ENCODE measurements around the gene ZDHHC8. TPM values are rescaled to one million over a fixed set of nuclear protein-coding genes. Genes with fewer than 3 reads are reported as not detected.

The ZDHHC8 gene
- total RNA-seq, 1 donor from 2014 or later: 22.6 TPM

DNA sequence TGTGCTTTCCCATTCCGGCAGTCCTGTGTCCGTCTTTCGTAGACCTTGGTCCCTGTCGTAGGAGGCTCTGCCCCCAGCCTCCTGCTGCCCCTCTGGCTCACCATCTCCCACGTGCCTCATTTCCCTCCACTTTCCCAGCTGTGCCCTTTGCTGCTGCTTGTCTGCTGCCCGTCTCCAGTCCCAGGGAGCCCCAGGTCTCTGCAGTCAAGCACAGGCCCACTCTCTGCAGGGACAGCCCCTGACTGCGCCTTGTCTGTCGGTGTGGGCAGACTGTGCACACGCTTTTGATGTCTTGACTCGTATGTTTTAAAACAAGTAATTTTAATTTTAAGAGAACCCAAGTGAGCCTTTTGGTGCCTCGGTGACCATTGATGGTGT is 39.1 kb upstream of the ZDHHC8 start:
- Histone ChIP-seq H3K4me3 (no peak overlapping the region), H3K27ac (no peak overlapping the region), H3K9me3 (no peaks in the 10 kb centered on the region), H3K36me3 (peaks cover 0 to 99% of the 10 kb centered on the region in 2 donors), H3K27me3 (no peaks in the 10 kb centered on the region), H3K4me1 (no peaks in the 10 kb centered on the region)
- TF ChIP-seq POLR2A (IDR thresholded peaks at IDR 0.05): no peak
- TF ChIP-seq POLR2AphosphoS5 (IDR thresholded peaks at IDR 0.05; ENCODE audit: insufficient read depth in 1 of 2, low read depth in 1 of 2): no peak
- TF ChIP-seq, protein P1, sequence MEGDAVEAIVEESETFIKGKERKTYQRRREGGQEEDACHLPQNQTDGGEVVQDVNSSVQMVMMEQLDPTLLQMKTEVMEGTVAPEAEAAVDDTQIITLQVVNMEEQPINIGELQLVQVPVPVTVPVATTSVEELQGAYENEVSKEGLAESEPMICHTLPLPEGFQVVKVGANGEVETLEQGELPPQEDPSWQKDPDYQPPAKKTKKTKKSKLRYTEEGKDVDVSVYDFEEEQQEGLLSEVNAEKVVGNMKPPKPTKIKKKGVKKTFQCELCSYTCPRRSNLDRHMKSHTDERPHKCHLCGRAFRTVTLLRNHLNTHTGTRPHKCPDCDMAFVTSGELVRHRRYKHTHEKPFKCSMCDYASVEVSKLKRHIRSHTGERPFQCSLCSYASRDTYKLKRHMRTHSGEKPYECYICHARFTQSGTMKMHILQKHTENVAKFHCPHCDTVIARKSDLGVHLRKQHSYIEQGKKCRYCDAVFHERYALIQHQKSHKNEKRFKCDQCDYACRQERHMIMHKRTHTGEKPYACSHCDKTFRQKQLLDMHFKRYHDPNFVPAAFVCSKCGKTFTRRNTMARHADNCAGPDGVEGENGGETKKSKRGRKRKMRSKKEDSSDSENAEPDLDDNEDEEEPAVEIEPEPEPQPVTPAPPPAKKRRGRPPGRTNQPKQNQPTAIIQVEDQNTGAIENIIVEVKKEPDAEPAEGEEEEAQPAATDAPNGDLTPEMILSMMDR (IDR thresholded peaks at IDR 0.05): no peak
- intact Hi-C loops (cut with DNase I): no loop called here
- no peak for DNase-seq (ENCODE audit: extremely low spot score in 2 of 2)

DNA sequence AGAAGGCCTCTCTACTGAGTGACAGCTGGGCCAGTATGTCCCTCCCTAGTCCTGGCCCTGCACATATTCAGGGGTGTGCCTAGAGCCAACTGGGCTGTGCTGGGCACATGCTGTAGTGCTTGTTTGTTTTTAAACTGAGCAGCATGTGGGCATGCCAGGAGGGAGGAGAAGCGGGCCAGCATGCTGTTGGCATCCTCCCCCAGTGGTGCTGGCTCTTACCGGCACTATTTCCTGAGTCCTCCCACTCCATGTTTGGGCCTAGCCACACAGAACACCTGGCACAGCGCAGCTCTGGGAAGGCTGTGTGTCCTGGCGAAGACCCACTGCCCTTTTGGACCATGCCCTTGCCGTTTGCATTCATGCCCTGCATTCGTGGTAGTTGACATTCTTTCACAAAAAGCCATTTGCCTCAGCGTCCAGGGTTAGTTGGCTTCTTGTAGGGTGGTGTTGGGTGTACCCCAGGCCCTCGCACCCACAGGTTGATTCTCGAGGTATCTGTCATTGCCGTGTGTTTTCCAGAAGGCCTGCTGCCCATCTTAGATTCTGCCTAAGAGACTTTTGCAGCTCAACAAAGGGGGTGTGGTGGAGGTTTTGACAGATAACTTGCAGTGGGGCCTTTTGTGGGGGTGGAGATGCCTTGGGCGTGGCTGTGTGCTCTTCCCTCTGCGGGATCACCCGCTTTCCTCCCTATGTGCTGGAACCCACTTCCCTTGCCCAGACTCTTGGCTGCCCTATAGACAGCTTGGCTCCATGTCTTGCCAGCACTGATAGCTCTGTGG is 38.0 kb upstream of the ZDHHC8 start:
- DNase-seq (ENCODE audit: extremely low spot score in 2 of 2): no peak
- intact Hi-C loops (cut with DNase I): no loop called here
- Histone ChIP-seq H3K27ac (no peak overlapping the region), H3K36me3 (peaks cover 0 to 94% of the 10 kb centered on the region in 2 donors), H3K4me1 (no peaks in the 10 kb centered on the region), H3K9me3 (no peaks in the 10 kb centered on the region), H3K4me3 (no peak overlapping the region), H3K27me3 (no peaks in the 10 kb centered on the region)
- TF ChIP-seq, protein P1 (IDR thresholded peaks at IDR 0.05): no peak
- TF ChIP-seq POLR2A (IDR thresholded peaks at IDR 0.05) (no peak), POLR2AphosphoS5 (IDR thresholded peaks at IDR 0.05; ENCODE audit: insufficient read depth in 1 of 2, low read depth in 1 of 2) (no peak)

DNA sequence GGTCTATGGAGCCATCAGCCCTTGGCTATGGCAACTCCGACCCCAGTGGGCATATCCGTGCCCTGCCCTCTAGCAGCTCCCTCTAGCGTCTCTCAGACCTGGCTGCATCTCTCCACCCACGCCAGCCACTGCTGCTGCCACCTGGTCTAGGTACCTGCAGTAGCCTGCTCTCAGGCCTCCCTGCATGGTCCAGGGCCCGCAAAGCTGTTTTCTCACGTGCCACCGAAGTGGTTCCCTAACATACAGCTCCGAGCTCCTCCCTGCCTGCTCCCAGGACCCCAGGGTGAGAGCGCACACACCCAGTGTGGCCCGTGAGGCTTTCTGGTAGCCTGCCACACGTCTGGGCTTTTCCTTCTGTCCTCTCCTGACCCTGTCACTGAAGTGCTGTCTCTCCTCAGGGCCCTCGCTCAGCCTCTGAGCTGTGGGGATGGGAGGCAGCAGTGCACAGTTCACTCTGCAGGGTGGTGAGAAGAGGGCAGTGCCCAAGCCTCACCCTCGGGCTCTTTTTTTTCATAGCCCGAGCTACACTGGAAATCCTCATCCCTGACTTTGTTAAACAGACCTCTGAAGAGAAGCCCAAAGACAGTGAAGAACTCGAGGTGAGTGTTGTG is 37.3 kb upstream of the ZDHHC8 start:
- Histone ChIP-seq H3K4me3 (no peak overlapping the region), H3K4me1 (no peaks in the 10 kb centered on the region), H3K27me3 (no peaks in the 10 kb centered on the region), H3K9me3 (no peaks in the 10 kb centered on the region), H3K27ac (no peak overlapping the region), H3K36me3 (peaks cover 0 to 93% of the 10 kb centered on the region in 2 donors)
- intact Hi-C loops (cut with DNase I): no loop called here
- DNase-seq (ENCODE audit: extremely low spot score in 2 of 2): no peak
- TF ChIP-seq, protein P1 (IDR thresholded peaks at IDR 0.05): no peak
- no peak for TF ChIP-seq POLR2A (IDR thresholded peaks at IDR 0.05)
- TF ChIP-seq POLR2AphosphoS5 (IDR thresholded peaks at IDR 0.05; ENCODE audit: insufficient read depth in 1 of 2, low read depth in 1 of 2): no peak

DNA sequence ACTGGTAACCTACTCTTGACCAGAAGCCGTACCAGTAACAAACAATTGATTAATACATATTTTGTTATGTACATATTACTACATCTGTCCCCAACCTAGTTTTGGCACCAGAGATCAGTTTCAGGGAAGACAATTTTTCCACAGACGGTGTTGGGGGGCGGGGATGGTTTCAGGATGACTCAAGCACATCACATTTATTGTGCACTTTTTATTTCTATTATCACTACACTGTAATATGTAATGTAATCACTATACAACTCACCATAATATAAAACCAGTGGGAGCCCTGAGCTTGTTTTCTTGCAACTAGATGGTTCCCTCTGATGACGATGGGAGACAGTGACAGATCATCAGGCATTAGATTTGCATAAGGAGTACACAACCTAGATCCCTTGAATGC is 36.1 kb upstream of the ZDHHC8 start:
- peaks cover 0 to 92% of the 10 kb centered on the region in 2 donors for H3K36me3 ChIP-seq
- DNase-seq (ENCODE audit: extremely low spot score in 2 of 2): no peak
- no peaks in the 10 kb centered on the region for H3K4me1 ChIP-seq
- TF ChIP-seq POLR2AphosphoS5 (IDR thresholded peaks at IDR 0.05; ENCODE audit: insufficient read depth in 1 of 2, low read depth in 1 of 2): no peak
- TF ChIP-seq, protein P1 (IDR thresholded peaks at IDR 0.05): no peak
- no peak for TF ChIP-seq POLR2A (IDR thresholded peaks at IDR 0.05)
- no peaks in the 10 kb centered on the region for H3K27me3 ChIP-seq
- no peak overlapping the region for H3K4me3 ChIP-seq
- H3K9me3 ChIP-seq: no peaks in the 10 kb centered on the region
- H3K27ac ChIP-seq: no peak overlapping the region
- intact Hi-C loops (cut with DNase I): no loop called here

Data from vagina (tissue), 2 donors.